Activated CD4-positive, alpha-beta T cell treated with anti-CD3 and anti-CD28 coated beads, Interleukin-2, amount 50 U/mL, for 48 hours (primary cell): Measurements from ENCODE around the gene MXRA7.

Source experiments
- DNase-seq, 2 experiments: peaks; one replicate each; pipeline ENCODE4 v3.0.0-alpha.2; 2020

The MXRA7 gene

GRCh38 chr17:76691379-76692191, 19.2 kb downstream of the MXRA7 start:
- no peak for DNase-seq

GRCh38 chr17:76690596-76691280, 20.0 kb downstream of the MXRA7 start:
- no peak for DNase-seq

- no peak for DNase-seq
Observed at GRCh38 chr17:76689859-76690258, 20.9 kb downstream of the MXRA7 start.

- DNase-seq = no peak
Observed at GRCh38 chr17:76688165-76688622, 22.6 kb downstream of the MXRA7 start.

GRCh38 chr17:76687298-76688164, 23.2 kb downstream of the MXRA7 start:
- no peak for DNase-seq

- no peak for DNase-seq
Observed at GRCh38 chr17:76686538-76687297, 24.0 kb downstream of the MXRA7 start.

GRCh38 chr17:76685846-76686245, 24.9 kb downstream of the MXRA7 start:
- DNase-seq = no peak

GRCh38 chr17:76685366-76685765, 25.4 kb downstream of the MXRA7 start:
- no peak for DNase-seq

- DNase-seq = no peak
Observed at GRCh38 chr17:76684756-76685155, 26.0 kb downstream of the MXRA7 start.

GRCh38 chr17:76683921-76684745, 26.6 kb downstream of the MXRA7 start:
- no peak for DNase-seq

- DNase-seq = no peak
Observed at GRCh38 chr17:76683011-76683755, 27.6 kb downstream of the MXRA7 start.

- DNase-seq = no peak
Observed at GRCh38 chr17:76682296-76682695, 28.5 kb downstream of the MXRA7 start.

GRCh38 chr17:76681222-76682137, 29.3 kb downstream of the MXRA7 start:
- DNase-seq = peak; percentile 73 to 80

- no peak for DNase-seq
Observed at GRCh38 chr17:76679239-76679638, 31.5 kb downstream of the MXRA7 start.

GRCh38 chr17:76678330-76678729, 32.4 kb downstream of the MXRA7 start:
- peak in 1 of 2 experiments; percentile 11 for DNase-seq

GRCh38 chr17:76677406-76677805, 33.4 kb downstream of the MXRA7 start:
- no peak for DNase-seq

GRCh38 chr17:76676629-76677028, 34.1 kb downstream of the MXRA7 start:
- DNase-seq = no peak

- DNase-seq = no peak
Observed at GRCh38 chr17:76675648-76676047, 35.1 kb downstream of the MXRA7 start.

- no peak for DNase-seq
Observed at GRCh38 chr17:76674600-76674999, 36.2 kb downstream of the MXRA7 start.

GRCh38 chr17:76673729-76674128, 37.0 kb downstream of the MXRA7 start:
- no peak for DNase-seq
